ENCODE results near the gene ANXA9. TPM values are rescaled to one million over a fixed set of nuclear protein-coding genes. Genes with fewer than 3 reads are reported as not detected.
A peak's percentile ranks its signal among the peaks of the same experiment; 100 is the strongest.

The ANXA9 gene
- total RNA-seq: not detected

GRCh38 chr1:150981805-150982712 lies at the start of gene ANXA9:
TSS of gene ANXA9 (plus strand) at chr1:150982292. CDS start at chr1:150983106, 814 bp downstream.
- no peaks in the 10 kb centered on the region for H3K36me3 Mint-ChIP-seq
- no peak within 1 kb of the TSS for H3K27ac Mint-ChIP-seq
- no peak for DNase-seq (ENCODE audit: low spot score in 2 of 2)
- no peaks in the 10 kb centered on the region for H3K9me3 Mint-ChIP-seq
- no peak for ATAC-seq

GRCh38 chr1:150944856-150945255 lies 37.2 kb upstream of the ANXA9 start:
- no peak for DNase-seq (ENCODE audit: low spot score in 2 of 2)
- H3K9me3 Mint-ChIP-seq: no peaks in the 10 kb centered on the region
- ATAC-seq: no peak
- H3K36me3 Mint-ChIP-seq: peaks cover 5 to 23% of the 10 kb centered on the region in 2 donors
- peak overlapping the region in 1 of 2 donors; percentile 16 for H3K27ac Mint-ChIP-seq

- no peak for ATAC-seq
- Mint-ChIP-seq H3K36me3 (peaks cover 21 to 26% of the 10 kb centered on the region in 2 donors), H3K9me3 (no peaks in the 10 kb centered on the region), H3K27ac (no peak overlapping the region)
- no peak for DNase-seq (ENCODE audit: low spot score in 2 of 2)
Observed at GRCh38 chr1:150954708-150955107, 27.4 kb upstream of the ANXA9 start.

- Mint-ChIP-seq H3K27ac (no peak overlapping the region), H3K9me3 (no peaks in the 10 kb centered on the region), H3K36me3 (peaks cover 21 to 24% of the 10 kb centered on the region in 2 donors)
- ATAC-seq: no peak
- no peak for DNase-seq (ENCODE audit: low spot score in 2 of 2)
Observed at GRCh38 chr1:150955280-150955679, 26.8 kb upstream of the ANXA9 start.

- Mint-ChIP-seq H3K36me3 (peaks cover 9 to 25% of the 10 kb centered on the region in 2 donors), H3K27ac (no peak overlapping the region), H3K9me3 (no peaks in the 10 kb centered on the region)
- DNase-seq (ENCODE audit: low spot score in 2 of 2) (no peak), ATAC-seq (no peak)
Observed at GRCh38 chr1:150957666-150958065, 24.4 kb upstream of the ANXA9 start.

- peaks cover 9 to 27% of the 10 kb centered on the region in 2 donors for H3K36me3 Mint-ChIP-seq
- H3K27ac Mint-ChIP-seq: no peak overlapping the region
- ATAC-seq (no peak), DNase-seq (ENCODE audit: low spot score in 2 of 2) (no peak)
- no peaks in the 10 kb centered on the region for H3K9me3 Mint-ChIP-seq
Observed at GRCh38 chr1:150960646-150961045, 21.4 kb upstream of the ANXA9 start.

- Mint-ChIP-seq H3K9me3 (no peaks in the 10 kb centered on the region), H3K27ac (peak overlapping the region in 1 of 2 donors; percentile 33), H3K36me3 (peaks cover 9 to 27% of the 10 kb centered on the region in 2 donors)
- ATAC-seq (peak in 1 of 2 donors; percentile 49), DNase-seq (ENCODE audit: low spot score in 2 of 2) (no peak)
Observed at GRCh38 chr1:150961756-150962155, 20.3 kb upstream of the ANXA9 start.

- DNase-seq (ENCODE audit: low spot score in 2 of 2) (no peak), ATAC-seq (no peak)
- H3K27ac Mint-ChIP-seq: peak overlapping the region in 1 of 2 donors; percentile 64
- H3K9me3 Mint-ChIP-seq: no peaks in the 10 kb centered on the region
- peaks cover 9 to 42% of the 10 kb centered on the region in 2 donors for H3K36me3 Mint-ChIP-seq
Observed at GRCh38 chr1:150963321-150964163, 18.6 kb upstream of the ANXA9 start.

- ATAC-seq (no peak), DNase-seq (ENCODE audit: low spot score in 2 of 2) (no peak)
- Mint-ChIP-seq H3K9me3 (no peaks in the 10 kb centered on the region), H3K27ac (peak overlapping the region; percentile 4 to 64), H3K36me3 (peaks cover 6 to 40% of the 10 kb centered on the region in 2 donors)
Observed at GRCh38 chr1:150964164-150964489, 18.0 kb upstream of the ANXA9 start.

GRCh38 chr1:150965605-150966004 lies 16.5 kb upstream of the ANXA9 start:
- no peak for ATAC-seq
- Mint-ChIP-seq H3K9me3 (no peaks in the 10 kb centered on the region), H3K36me3 (peaks cover 0 to 34% of the 10 kb centered on the region in 2 donors)

GRCh38 chr1:150966011-150966410 lies 16.1 kb upstream of the ANXA9 start:
- H3K27ac Mint-ChIP-seq: peak overlapping the region in 1 of 2 donors; percentile 84
- H3K36me3 Mint-ChIP-seq: peaks cover 0 to 34% of the 10 kb centered on the region in 2 donors
- DNase-seq (ENCODE audit: low spot score in 2 of 2) (no peak), ATAC-seq (no peak)
- no peaks in the 10 kb centered on the region for H3K9me3 Mint-ChIP-seq

More at GRCh38 chr1:150965605-150966004, 16.5 kb upstream of the ANXA9 start:
- no peak for DNase-seq (ENCODE audit: low spot score in 2 of 2)
- peak overlapping the region in 1 of 2 donors; percentile 79 for H3K27ac Mint-ChIP-seq

- ATAC-seq (no peak), DNase-seq (ENCODE audit: low spot score in 2 of 2) (no peak)
- Mint-ChIP-seq H3K36me3 (peaks cover 8 to 30% of the 10 kb centered on the region in 2 donors), H3K9me3 (no peaks in the 10 kb centered on the region), H3K27ac (peak overlapping the region in 1 of 2 donors; percentile 61)
Observed at GRCh38 chr1:150967936-150968335, 14.2 kb upstream of the ANXA9 start.

GRCh38 chr1:150968491-150968890 lies 13.6 kb upstream of the ANXA9 start:
- Mint-ChIP-seq H3K9me3 (no peaks in the 10 kb centered on the region), H3K27ac (no peak overlapping the region), H3K36me3 (peaks cover 13 to 35% of the 10 kb centered on the region in 2 donors)
- no peak for DNase-seq (ENCODE audit: low spot score in 2 of 2)
- no peak for ATAC-seq

- DNase-seq (ENCODE audit: low spot score in 2 of 2): no peak
- no peaks in the 10 kb centered on the region for H3K9me3 Mint-ChIP-seq
- no peak for ATAC-seq
- peak overlapping the region in 1 of 2 donors; percentile 65 for H3K27ac Mint-ChIP-seq
- H3K36me3 Mint-ChIP-seq: peaks cover 17 to 35% of the 10 kb centered on the region in 2 donors
Observed at GRCh38 chr1:150969626-150970025, 12.5 kb upstream of the ANXA9 start.

GRCh38 chr1:150970808-150971582 lies 11.1 kb upstream of the ANXA9 start:
- Mint-ChIP-seq H3K9me3 (no peaks in the 10 kb centered on the region), H3K36me3 (peaks cover 17 to 32% of the 10 kb centered on the region in 2 donors), H3K27ac (peak overlapping the region; percentile 88 to 89)
- ATAC-seq: no peak
- no peak for DNase-seq (ENCODE audit: low spot score in 2 of 2)

Measured in activated naive CD4-positive, alpha-beta T cell treated with anti-CD3 and anti-CD28 coated beads, Interleukin-2, amount 50 U/mL, for 72 hours (primary cell).